GM12878 (cell line): ENCODE results near the gene PVALEF. TPM values are rescaled to one million over a fixed set of nuclear protein-coding genes. Genes with fewer than 3 reads are reported as not detected.

Experiments used
- ATAC-seq: fragments of 200-7000 bp; cut with Tn5 transposase; 3 replicates; pipeline ENCODE4 v1.9.1; 2020; ENCODE audit warnings: mild to moderate bottlenecking, moderate library complexity
- BruUV-seq: library from RNA; stranded (reverse); fragments of 400-500 nt; replicated peaks from 2 replicates; lab custom pipeline; 2021; lab: Mats Ljungman, UMichigan
- CTCF ChIA-PET: fragments of 300-600 bp; sonication (Branson Sonifier 250); formaldehyde crosslinking; extraction: SDS; loops from one replicate; lab custom pipeline; 2021; ENCODE audit warnings: inconsistent platforms; lab: Yijun Ruan, JAX
- POLR2A ChIA-PET: fragments of 350-600 bp; formaldehyde crosslinking; extraction: SDS; loops from one replicate; lab custom pipeline; 2021; ENCODE audit warnings: inconsistent platforms; lab: Charles Lee
- RAD21 ChIA-PET: fragments of 300-600 bp; sonication (Branson Sonifier 250); formaldehyde crosslinking; loops from one replicate; lab custom pipeline; 2023; ENCODE audit warnings: antibody characterized with exemption; ENCODE audit not compliant: unreplicated experiment; lab: Charles Lee
- SMC1A ChIA-PET: fragments of 300-600 bp; sonication (Branson Sonifier 250); formaldehyde crosslinking; loops from one replicate; lab custom pipeline; 2023; ENCODE audit not compliant: unreplicated experiment, uncharacterized antibody; lab: Charles Lee
- DNase-seq: peaks from one replicate; pipeline ENCODE4 v3.0.0-alpha.2; 2011; ENCODE audit warnings: low read depth, low spot score
- FAIRE-seq: peaks from 3 replicates; lab custom pipeline; 2011; peaks lifted over from hg19 to GRCh38; lab: Jason Lieb, UNC
- H2AFZ ChIP-seq: 2 replicates; pipeline ENCODE4 v1.6.0; 2011; ENCODE audit warnings: low read depth, low read length, control low read depth; ENCODE audit not compliant: control insufficient read depth
- H3K27ac ChIP-seq: 2 replicates; pipeline ENCODE4 v1.5.1; 2011; ENCODE audit warnings: control low read depth; ENCODE audit not compliant: control insufficient read depth, insufficient read depth
- H3K27me3 ChIP-seq, 2 experiments: replicated peaks in 1 of 2; 2 replicates each; pipeline versions ENCODE4 v1.6.0 to v1.6.1; 2011; ENCODE audit warnings: low read length in 1 of 2; ENCODE audit not compliant: control insufficient read depth in 2 of 2, insufficient read depth in 2 of 2
- H3K36me3 ChIP-seq, 2 experiments: 2 replicates each; pipeline ENCODE4 v1.5.1; 2011; ENCODE audit warnings: low read length in 1 of 2; ENCODE audit not compliant: control insufficient read depth in 2 of 2, insufficient read depth in 2 of 2
- H3K4me1 ChIP-seq: 2 replicates; pipeline ENCODE4 v1.6.1; 2011; ENCODE audit warnings: mild to moderate bottlenecking, low read length, moderate library complexity, mixed read lengths; ENCODE audit not compliant: control insufficient read depth, insufficient read depth
- H3K4me2 ChIP-seq: 2 replicates; pipeline ENCODE4 v1.6.0; 2011; ENCODE audit warnings: control low read depth; ENCODE audit not compliant: control insufficient read depth, insufficient read depth
- H3K4me3 ChIP-seq: fragments of 200-600 bp; sonication (generic); 2 replicates; pipeline ENCODE4 v1.5.1; 2016
- H3K79me2 ChIP-seq: 2 replicates; pipeline ENCODE4 v1.6.0; 2011; ENCODE audit warnings: low read length; ENCODE audit not compliant: control insufficient read depth, insufficient read depth
- H3K9ac ChIP-seq: 2 replicates; pipeline ENCODE4 v1.8.0; 2011; ENCODE audit warnings: low read length, control low read depth, mixed read lengths; ENCODE audit not compliant: control insufficient read depth, insufficient read depth
- H3K9me3 ChIP-seq: replicated peaks from 3 replicates; pipeline ENCODE4 v1.5.1; 2011; ENCODE audit warnings: mild to moderate bottlenecking, low read length; ENCODE audit not compliant: control insufficient read depth, insufficient read depth
- H4K20me1 ChIP-seq: 2 replicates; pipeline ENCODE4 v1.6.0; 2011; ENCODE audit not compliant: control insufficient read depth, insufficient read depth
- ATF2 ChIP-seq: IDR thresholded peaks from 2 replicates; pipeline ENCODE4 v1.6.1; 2012; ENCODE audit warnings: low read length, inconsistent platforms
- BACH1 ChIP-seq: fragments of 450-650 bp; IDR thresholded peaks from 2 replicates; pipeline ENCODE4 v1.6.1; 2017; ENCODE audit warnings: mild to moderate bottlenecking, borderline replicate concordance
- IKZF1 ChIP-seq: fragments of 450-650 bp; conservative IDR thresholded peaks from 2 replicates; pipeline ENCODE4 v1.6.1; 2017; ENCODE audit warnings: antibody characterized with exemption, mild to moderate bottlenecking
- JUNB ChIP-seq: IDR thresholded peaks from 2 replicates; pipeline ENCODE4 v1.6.1; 2016; ENCODE audit warnings: antibody characterized with exemption, mild to moderate bottlenecking
- MTA3 ChIP-seq: IDR thresholded peaks from 2 replicates; pipeline ENCODE4 v1.6.1; 2012; ENCODE audit warnings: low read length, inconsistent platforms, borderline replicate concordance
- MYC ChIP-seq: IDR thresholded peaks from 2 replicates; pipeline ENCODE4 v1.6.1; 2011; ENCODE audit warnings: mild to moderate bottlenecking, low read length, moderate library complexity, inconsistent platforms; ENCODE audit not compliant: insufficient read depth, insufficient replicate concordance, insufficient read length, severe bottlenecking
- NKRF ChIP-seq: fragments of 450-650 bp; conservative IDR thresholded peaks from 2 replicates; pipeline ENCODE4 v1.6.1; 2017; ENCODE audit warnings: mild to moderate bottlenecking, moderate library complexity
- POLR2AphosphoS2 ChIP-seq: IDR thresholded peaks from 2 replicates; pipeline ENCODE4 v1.6.1; 2011; ENCODE audit warnings: low read depth, mild to moderate bottlenecking, low read length, improper control_type of control experiment, moderate library complexity
- SMARCA5 ChIP-seq: fragments of 450-650 bp; IDR thresholded peaks from 2 replicates; pipeline ENCODE4 v1.6.1; 2017; ENCODE audit warnings: mild to moderate bottlenecking
- SP1 ChIP-seq: IDR thresholded peaks from one replicate; pipeline ENCODE4 v1.6.1; 2011; ENCODE audit warnings: low read depth, low read length
- WRNIP1 ChIP-seq: IDR thresholded peaks from 2 replicates; pipeline ENCODE4 v1.6.1; 2011; ENCODE audit warnings: low read depth, low read length, improper control_type of control experiment, borderline replicate concordance
- YY1 ChIP-seq: IDR thresholded peaks from 2 replicates; pipeline ENCODE4 v1.6.1; 2011; ENCODE audit warnings: low read depth, mild to moderate bottlenecking, low read length
- ZBTB33 ChIP-seq: fragments of 450-650 bp; IDR thresholded peaks from 2 replicates; pipeline ENCODE4 v1.6.1; 2017; ENCODE audit warnings: mild to moderate bottlenecking
- ZNF622 ChIP-seq: fragments of 450-650 bp; IDR thresholded peaks from 2 replicates; pipeline ENCODE4 v1.6.1; 2017; ENCODE audit warnings: mild to moderate bottlenecking, inconsistent platforms
- WGBS: methylation state at CpG from one replicate; pipeline ENCODE4 v1.1.6; 2016; ENCODE audit warnings: low lambda C conversion rate; ENCODE audit not compliant: insufficient replicate concordance, insufficient coverage; ENCODE audit errors: missing lambda C conversion rate; 5-methylcytosine and 5-hydroxymethylcytosine counted together
- in situ Hi-C: fragments of 300-500 bp; cut with MboI; formaldehyde crosslinking; loops from 9 replicates; pipeline ENCODE4 v1.14.3; 2018; ENCODE audit warnings: mixed read lengths
- intact Hi-C: fragments of 100-400 bp; cut with micrococcal nuclease; formaldehyde crosslinking; loops from one replicate; pipeline ENCODE4 v1.14.2; 2022; ENCODE audit not compliant: unreplicated experiment
- polyA plus RNA-seq, 11 experiments: library from polyadenylated mRNA; depleted of rRNA in 4 of 11; unstranded in 6 of 11; stranded (reverse) in 5 of 11; fragments of >200 nt; fragmentation: Nextera tagmentation in 4 of 11; fragmentation: Illumina TruSeq in 1 of 11; extraction: Ambion mirVana in 4 of 11; extraction: Trizol in 1 of 11; gene quantifications; 1 replicate in 1 of 11; 2 replicates in 10 of 11; pipeline versions ENCODE4 v1.2.1 to v1.2.3, GENCODE V29; 2011 to 2016; ENCODE audit warnings: inconsistent platforms in 2 of 11, missing spikeins in 2 of 11, low read depth in 1 of 11
- total RNA-seq, 4 experiments: library from RNA; depleted of rRNA in 3 of 4; stranded (reverse); fragments of >200 nt in 3 of 4; fragmentation: Illumina TruSeq in 1 of 4; extraction: Trizol in 1 of 4; gene quantifications; 2 replicates each; pipeline versions ENCODE4 v1.2.1 to v1.2.3, GENCODE V29; 2013 to 2021

Gene PVALEF
- total and polyA plus RNA-seq, 10 of the 15 experiments (the other 5 are each of a cell fraction or from before 2014, with no cell fraction given), result not detected

GRCh38 chr17:81142301-81143199 is 22.8 kb upstream of the PVALEF start (continued):
- TF ChIP-seq JUNB (no peak), SMARCA5 (no peak), ATF2 (no peak)

- no peaks in the 10 kb centered on the region for H3K79me2 ChIP-seq
- H3K4me1 ChIP-seq, result no peaks in the 10 kb centered on the region
- 36% methylated on average over 9 of the region's 11 CpGs for WGBS
- no peak for DNase-seq
- in situ Hi-C loops (loop anchor here (25.0 kb wide), 1 partner anchor 344 kb away; no protein-coding TSS in a partner anchor), intact Hi-C loops (loop anchor here (5.0 kb wide), 1 partner anchor 339 kb away; no protein-coding TSS in a partner anchor)
- FAIRE-seq, result no peak
- no peak overlapping the region for H3K27ac ChIP-seq
- no peaks in the 10 kb centered on the region for H3K27me3 ChIP-seq
- H2AFZ ChIP-seq, result no peak overlapping the region
- TF ChIP-seq MYC, result no peak
- TF ChIP-seq BACH1, result no peak
- TF ChIP-seq IKZF1, result no peak
- TF ChIP-seq NKRF, result no peak
- TF ChIP-seq POLR2AphosphoS2, result no peak
- no peak for TF ChIP-seq MTA3
- TF ChIP-seq ZNF622, result no peak
- no peak for TF ChIP-seq SP1
- no peak for TF ChIP-seq WRNIP1
- TF ChIP-seq ZBTB33, result no peak
- no peak for TF ChIP-seq YY1
- RAD21 ChIA-PET, result interaction anchor here (1.0 to 1.4 kb wide), 2 partner anchors 99 to 341 kb away, joined by 3 to 5 read pairs; no protein-coding TSS in a partner anchor
- no peak overlapping the region for H3K4me2 ChIP-seq
- H3K4me3 ChIP-seq, result no peak overlapping the region
- H3K9me3 ChIP-seq, result no peaks in the 10 kb centered on the region
- SMC1A ChIA-PET, result interaction anchor here (1.5 to 2.4 kb wide), 2 partner anchors 96 to 99 kb away, joined by 5 to 7 read pairs; partner anchors contain the start of genes NDUFAF8 and TEPSIN
- CTCF ChIA-PET, result interaction anchor here (0.6 to 1.9 kb wide), 4 partner anchors 10 to 342 kb away, joined by 3 to 17 read pairs (median 4); partner anchors contain the start of genes NDUFAF8 and TEPSIN
- no peaks in the 10 kb centered on the region for H4K20me1 ChIP-seq
- H3K9ac ChIP-seq, result no peak overlapping the region
- BruUV-seq, result no TSS peak
- POLR2A ChIA-PET, result no interaction called here
- H3K36me3 ChIP-seq, result no peaks in the 10 kb centered on the region
- peak; percentile 14; the same call in 1 of the 3 replicates for ATAC-seq
These were observed 22.1 kb upstream of the PVALEF start for GRCh38 chr17:81143200-81143527.
